Measurements from ENCODE around the gene PDGFD. TPM values are rescaled to one million over a fixed set of nuclear protein-coding genes. Genes with fewer than 3 reads are reported as not detected.

The PDGFD gene
- total and polyA plus RNA-seq, 12 donors, result 6.0 to 17.5 (median 10.7) TPM

DNA sequence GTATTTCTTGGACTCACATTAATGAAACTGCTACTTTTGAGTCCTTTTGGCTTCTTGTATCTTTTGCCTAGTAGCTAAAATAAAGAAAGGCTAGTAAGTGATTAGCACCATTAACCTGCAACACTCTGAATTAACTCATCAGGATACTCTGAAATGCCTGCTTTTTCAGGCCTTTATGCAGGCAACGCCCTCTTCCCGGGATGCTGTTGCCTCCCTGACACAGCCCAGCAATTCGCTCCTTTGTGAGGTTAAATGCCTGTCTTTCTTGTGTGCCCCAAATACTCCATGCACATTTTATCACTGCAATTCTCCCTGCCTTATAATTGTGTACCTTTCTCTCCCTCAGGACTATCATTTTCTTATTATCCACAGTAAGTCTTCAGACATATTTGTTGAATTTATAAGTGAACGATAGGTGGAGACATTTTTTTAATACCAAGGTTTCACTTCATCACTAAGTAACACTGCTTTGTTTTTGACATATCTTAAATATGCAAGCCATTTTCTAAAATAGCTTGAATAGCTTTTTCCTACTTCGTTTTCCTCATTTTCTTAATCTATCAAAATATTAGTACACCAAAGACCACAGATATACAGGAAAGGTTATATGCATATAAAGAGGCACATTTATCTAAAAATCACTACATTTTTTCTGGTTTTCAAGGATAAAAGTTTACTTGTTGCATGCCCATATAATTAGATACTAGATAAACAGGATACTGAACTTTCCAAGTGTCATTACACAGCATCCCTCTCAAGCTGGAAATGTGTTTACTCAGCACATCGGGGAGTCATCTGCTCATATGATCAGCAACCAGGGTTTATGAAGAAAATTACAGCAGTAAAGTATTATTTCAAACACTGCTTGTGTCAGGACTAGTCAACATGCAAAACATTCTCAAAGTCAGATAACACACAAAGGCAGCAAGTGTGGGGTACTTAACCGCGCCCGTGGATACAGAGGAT is 176.0 kb downstream of the PDGFD start:
- ATAC-seq (no peak), DNase-seq (no peak)
- no peaks in the 10 kb centered on the region for H3K4me1 ChIP-seq
- H3K27me3 ChIP-seq, result no peaks in the 10 kb centered on the region
- H3K4me3 ChIP-seq, result no peak overlapping the region
- TF ChIP-seq, protein P1, sequence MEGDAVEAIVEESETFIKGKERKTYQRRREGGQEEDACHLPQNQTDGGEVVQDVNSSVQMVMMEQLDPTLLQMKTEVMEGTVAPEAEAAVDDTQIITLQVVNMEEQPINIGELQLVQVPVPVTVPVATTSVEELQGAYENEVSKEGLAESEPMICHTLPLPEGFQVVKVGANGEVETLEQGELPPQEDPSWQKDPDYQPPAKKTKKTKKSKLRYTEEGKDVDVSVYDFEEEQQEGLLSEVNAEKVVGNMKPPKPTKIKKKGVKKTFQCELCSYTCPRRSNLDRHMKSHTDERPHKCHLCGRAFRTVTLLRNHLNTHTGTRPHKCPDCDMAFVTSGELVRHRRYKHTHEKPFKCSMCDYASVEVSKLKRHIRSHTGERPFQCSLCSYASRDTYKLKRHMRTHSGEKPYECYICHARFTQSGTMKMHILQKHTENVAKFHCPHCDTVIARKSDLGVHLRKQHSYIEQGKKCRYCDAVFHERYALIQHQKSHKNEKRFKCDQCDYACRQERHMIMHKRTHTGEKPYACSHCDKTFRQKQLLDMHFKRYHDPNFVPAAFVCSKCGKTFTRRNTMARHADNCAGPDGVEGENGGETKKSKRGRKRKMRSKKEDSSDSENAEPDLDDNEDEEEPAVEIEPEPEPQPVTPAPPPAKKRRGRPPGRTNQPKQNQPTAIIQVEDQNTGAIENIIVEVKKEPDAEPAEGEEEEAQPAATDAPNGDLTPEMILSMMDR (IDR thresholded peaks at IDR 0.05), result no peak
- no peaks in the 10 kb centered on the region for H3K36me3 ChIP-seq
- H3K27ac ChIP-seq, result no peak overlapping the region
- intact Hi-C loops (cut with DNase I), result no loop called here
- H3K9me3 ChIP-seq, result peaks cover 0 to 15% (median 0%) of the 10 kb centered on the region in 11 donors
- 83 to 86% methylated on average over 9 of the region's 9 CpGs for WGBS, 2 donors

DNA sequence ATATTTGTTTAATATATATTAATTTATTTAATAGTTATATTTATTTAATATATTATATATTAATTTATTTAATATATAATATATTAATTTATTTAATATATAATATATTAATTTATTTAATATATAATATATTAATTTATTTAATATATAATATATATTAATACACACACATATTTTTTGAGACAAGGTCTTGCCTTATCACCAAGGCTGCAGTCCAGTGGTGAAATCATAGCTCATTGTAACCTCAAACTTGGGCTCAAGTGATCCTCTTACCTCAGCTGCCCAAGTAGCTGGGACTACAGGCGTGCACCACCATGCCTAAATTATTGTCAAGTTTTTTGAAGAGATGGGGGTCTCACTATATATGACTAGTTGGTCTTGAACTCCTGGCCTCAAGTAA is 178.9 kb downstream of the PDGFD start:
- H3K4me1 ChIP-seq, result no peaks in the 10 kb centered on the region
- intact Hi-C loops (cut with DNase I), result no loop called here
- H3K36me3 ChIP-seq, result no peaks in the 10 kb centered on the region
- H3K27me3 ChIP-seq, result no peaks in the 10 kb centered on the region
- no peak for ATAC-seq
- TF ChIP-seq, protein P1 (IDR thresholded peaks at IDR 0.05), result no peak
- H3K9me3 ChIP-seq, result peaks cover 0 to 16% (median 0%) of the 10 kb centered on the region in 11 donors
- no peak overlapping the region for H3K27ac ChIP-seq
- no peak for DNase-seq
- no peak overlapping the region for H3K4me3 ChIP-seq
- WGBS, 2 donors, result 98 to 100% methylated on average over 1 of the region's 1 CpG

DNA sequence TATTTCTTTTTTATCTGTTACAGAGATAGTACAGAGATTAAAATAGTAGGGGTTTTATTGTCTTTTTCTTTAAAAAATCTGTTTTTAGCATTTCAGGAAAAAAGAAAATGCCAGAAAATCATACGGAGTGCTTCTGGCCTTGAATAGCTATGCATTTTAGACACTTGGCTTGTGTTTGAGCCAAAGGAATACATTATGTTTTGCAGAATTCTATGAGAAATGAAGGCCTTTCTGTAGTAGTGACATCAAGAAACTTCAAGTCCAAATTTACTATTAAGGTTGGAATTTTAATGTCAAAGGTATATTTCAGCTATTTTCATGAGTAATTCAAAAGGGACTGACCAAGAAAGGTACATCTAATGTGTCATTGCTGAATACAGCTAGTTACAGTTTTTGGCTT is 183.8 kb downstream of the PDGFD start:
- WGBS, 2 donors, result 69 to 74% methylated on average over 1 of the region's 1 CpG
- no peak overlapping the region for H3K4me3 ChIP-seq
- no peak for ATAC-seq

More for the DNA sequence above, 183.8 kb downstream of the PDGFD start:
- TF ChIP-seq, protein P1 (IDR thresholded peaks at IDR 0.05), result no peak
- H3K36me3 ChIP-seq, result no peaks in the 10 kb centered on the region
- peaks cover 0 to 16% (median 0%) of the 10 kb centered on the region in 11 donors for H3K9me3 ChIP-seq
- H3K27ac ChIP-seq, result no peak overlapping the region
- DNase-seq, result no peak
- no peaks in the 10 kb centered on the region for H3K27me3 ChIP-seq
- intact Hi-C loops (cut with DNase I), result no loop called here
- no peaks in the 10 kb centered on the region for H3K4me1 ChIP-seq

Data from heart right ventricle (tissue), 16 donors.